HepG2 (cell line): ENCODE measurements around the gene FAM118B. TPM values are rescaled to one million over a fixed set of nuclear protein-coding genes. Genes with fewer than 3 reads are reported as not detected.
A peak's percentile ranks its signal among the peaks of the same experiment; 100 is the strongest.

Source experiments
- AGO1 ChIP-seq: fragments of 200-400 bp; formaldehyde crosslinking; IDR thresholded peaks from 2 replicates; pipeline ENCODE4 v1.6.1; 2017; ENCODE audit warnings: mild to moderate bottlenecking, low read depth, low read length, moderate library complexity; ENCODE audit not compliant: poor library complexity, severe bottlenecking
- BORCS8-MEF2B ChIP-seq: sonication (generic); formaldehyde crosslinking; IDR thresholded peaks from 2 replicates; pipeline ENCODE4 v1.8.0; 2022; ENCODE audit warnings: mild to moderate bottlenecking, missing genetic modification reagents
- ETV5 ChIP-seq: IDR thresholded peaks from 2 replicates; pipeline ENCODE4 v1.6.1; 2018; ENCODE audit warnings: missing biosample characterization, missing genetic modification reagents, inconsistent platforms, borderline replicate concordance
- FOSL1 ChIP-seq: sonication (generic); formaldehyde crosslinking; IDR thresholded peaks from 2 replicates; pipeline ENCODE4 v1.9.0; 2021; ENCODE audit warnings: missing genetic modification reagents, borderline replicate concordance
- FOXM1 ChIP-seq: sonication (generic); formaldehyde crosslinking; IDR thresholded peaks from 2 replicates; pipeline ENCODE4 v1.5.0; 2020; ENCODE audit warnings: missing genetic modification reagents
- IKZF4 ChIP-seq: sonication (generic); formaldehyde crosslinking; IDR thresholded peaks from 2 replicates; pipeline ENCODE4 v1.5.1; 2020; ENCODE audit warnings: borderline replicate concordance, mild to moderate bottlenecking, low read depth, missing genetic modification reagents; ENCODE audit errors: not compliant biosample characterization
- JUN ChIP-seq: sonication (generic); formaldehyde crosslinking; IDR thresholded peaks from 2 replicates; pipeline ENCODE4 v1.4.0; 2020; ENCODE audit warnings: mild to moderate bottlenecking, missing genetic modification reagents
- MBD4 ChIP-seq: IDR thresholded peaks from 2 replicates; pipeline ENCODE4 v1.6.1; 2012; ENCODE audit warnings: low read length, inconsistent platforms, borderline replicate concordance
- NPAS2 ChIP-seq: sonication (generic); formaldehyde crosslinking; IDR thresholded peaks from 2 replicates; pipeline ENCODE4 v1.8.0; 2022; ENCODE audit warnings: mild to moderate bottlenecking, missing genetic modification reagents, borderline replicate concordance
- RERE ChIP-seq: IDR thresholded peaks from 2 replicates; pipeline ENCODE4 v1.6.1; 2016; ENCODE audit warnings: low read depth, missing genetic modification reagents, missing compliant biosample characterization
- SAFB2 ChIP-seq: sonication (generic); formaldehyde crosslinking; IDR thresholded peaks from 2 replicates; pipeline ENCODE4 v1.5.1; 2020; ENCODE audit warnings: missing genetic modification reagents, low read depth, mild to moderate bottlenecking, borderline replicate concordance
- SP4 ChIP-seq: sonication (generic); formaldehyde crosslinking; IDR thresholded peaks from 2 replicates; pipeline ENCODE4 v1.8.1; 2023; ENCODE audit warnings: mild to moderate bottlenecking, missing genetic modification reagents
- TCF7 ChIP-seq: sonication (generic); IDR thresholded peaks from 2 replicates; pipeline ENCODE4 v1.6.1; 2016; ENCODE audit warnings: antibody characterized with exemption, low read depth
- THRA ChIP-seq: sonication (generic); formaldehyde crosslinking; IDR thresholded peaks from 2 replicates; pipeline ENCODE4 v1.4.0; 2020; ENCODE audit warnings: missing genetic modification reagents, borderline replicate concordance
- ZFP36L2 ChIP-seq: sonication (generic); formaldehyde crosslinking; IDR thresholded peaks from 2 replicates; pipeline ENCODE4 v1.4.0; 2020; ENCODE audit warnings: missing genetic modification reagents
- ZMAT3 ChIP-seq: sonication (generic); formaldehyde crosslinking; conservative IDR thresholded peaks from 2 replicates; pipeline ENCODE4 v1.7.0; 2021; ENCODE audit warnings: missing genetic modification reagents
- ZNF335 ChIP-seq: sonication (generic); formaldehyde crosslinking; IDR thresholded peaks from 2 replicates; pipeline ENCODE4 v1.4.0; 2020; ENCODE audit warnings: missing genetic modification reagents
- ZNF530 ChIP-seq: sonication (generic); formaldehyde crosslinking; IDR thresholded peaks from 2 replicates; pipeline ENCODE4 v1.5.0; 2020; ENCODE audit warnings: low read depth, mild to moderate bottlenecking, missing genetic modification reagents
- ZNF747 ChIP-seq: sonication (generic); formaldehyde crosslinking; IDR thresholded peaks from 2 replicates; pipeline ENCODE4 v1.8.1; 2023; ENCODE audit warnings: missing genetic modification reagents, mild to moderate bottlenecking, borderline replicate concordance
- ZSCAN12 ChIP-seq: sonication (generic); formaldehyde crosslinking; IDR thresholded peaks from 2 replicates; pipeline ENCODE4 v1.9.0; 2021; ENCODE audit warnings: mild to moderate bottlenecking, missing genetic modification reagents
- ZSCAN31 ChIP-seq: sonication (generic); formaldehyde crosslinking; IDR thresholded peaks from 2 replicates; pipeline ENCODE4 v1.5.0; 2020; ENCODE audit warnings: low read depth, mild to moderate bottlenecking, missing genetic modification reagents
- polyA plus RNA-seq, 8 experiments: library from polyadenylated mRNA; depleted of rRNA in 3 of 8; stranded (reverse) in 7 of 8; unstranded in 1 of 8; fragments of >200 nt; fragmentation: Illumina TruSeq in 4 of 8; extraction: Trizol in 4 of 8; gene quantifications; 2 replicates each; pipeline versions ENCODE4 v1.2.1 to v1.2.3, GENCODE V29; 2011 to 2016; ENCODE audit warnings: low read depth in 4 of 8, missing spikeins in 1 of 8, mixed read lengths in 1 of 8; ENCODE audit not compliant: insufficient read depth in 1 of 8
- total RNA-seq, 5 experiments: library from RNA; depleted of rRNA; stranded (reverse); fragments of >200 nt; fragmentation: Illumina TruSeq; extraction: Trizol; gene quantifications; 2 replicates each; pipeline ENCODE4 v1.2.3, GENCODE V29; 2016; ENCODE audit warnings: low read depth in 1 of 5

FAM118B gene
- total and polyA plus RNA-seq, 2 of the 13 experiments (the other 11 are each of a cell fraction or from before 2014, with no cell fraction given): 10.2 to 25.7 TPM

- TF ChIP-seq JUN (CRISPR knock-in tag) (peak; percentile 71; the same call in 1 of the 2 replicates), ZNF747 (CRISPR knock-in tag) (0 out of 2 replicates have a peak, but pooled peaks have one; percentile 25), SAFB2 (peak; percentile 95; the same call in 1 of the 2 replicates), SP4 (peak; percentile 90), ZNF335 (CRISPR knock-in tag) (peak; percentile 55; the same call in 1 of the 2 replicates), FOXM1 (CRISPR knock-in tag) (peak; percentile 66; the same call in 1 of the 2 replicates), RERE (CRISPR knock-in tag) (no peak), THRA (CRISPR knock-in tag) (peak; percentile 51; the same call in 1 of the 2 replicates), ZSCAN12 (CRISPR knock-in tag) (peak; percentile 85; the same call in 1 of the 2 replicates), IKZF4 (CRISPR knock-in tag) (peak; percentile 96), MBD4 (no peak), ZMAT3 (peak; percentile 83; the same call in 1 of the 2 replicates), ETV5 (CRISPR knock-in tag) (0 out of 2 replicates have a peak, but pooled peaks have one; percentile 36), BORCS8-MEF2B (CRISPR knock-in tag) (peak; percentile 93), ZFP36L2 (CRISPR knock-in tag) (0 out of 2 replicates have a peak, but pooled peaks have one; percentile 63), AGO1 (no peak), NPAS2 (CRISPR knock-in tag) (no peak), ZSCAN31 (peak; percentile 77; the same call in 1 of the 2 replicates), TCF7 (peak; percentile 6; the same call in 1 of the 2 replicates), FOSL1 (CRISPR knock-in tag) (no peak), ZNF530 (CRISPR knock-in tag) (no peak)
These were observed 92.3 kb downstream of the FAM118B start, which contains the start of gene DCPS (continued) for GRCh38 chr11:126303623-126304456.
